Renal pelvis (tissue), 4 donors: ENCODE data around the gene DPH5. TPM values are rescaled to one million over a fixed set of nuclear protein-coding genes. Genes with fewer than 3 reads are reported as not detected.
"Not testable (repeated sequence)": the region's sequence is repeated elsewhere in the genome, so short reads cannot be mapped to it uniquely, and the experiment has no call there.

Source experiments
- DNase-seq: peaks from one replicate; pipeline ENCODE4 v3.0.0-alpha.2; 2013
- polyA plus RNA-seq, 3 donors: library from polyadenylated mRNA; unstranded; fragments of 120-200 nt; gene quantifications; one replicate each; pipeline ENCODE4 v1.2.1, GENCODE V29; 2013; ENCODE audit not compliant: insufficient read length in 3 of 3

DPH5 gene
- polyA plus RNA-seq, 3 donors = 53.4 to 62.9 (median 53.6) TPM

GRCh38 chr1:100995198-100995988, 30.2 kb downstream of the DPH5 start:
- peak; percentile 27 for DNase-seq

- no peak for DNase-seq
These were observed 36.1 kb downstream of the DPH5 start for GRCh38 chr1:100989306-100990077.

- DNase-seq = no peak
These were observed 37.5 kb downstream of the DPH5 start for GRCh38 chr1:100988121-100988520.

- DNase-seq = no peak
These were observed 42.8 kb downstream of the DPH5 start for GRCh38 chr1:100982793-100983192.

GRCh38 chr1:100979631-100980030, 46.0 kb downstream of the DPH5 start:
- DNase-seq = no peak

GRCh38 chr1:100976936-100977335, 48.6 kb downstream of the DPH5 start:
- DNase-seq = no peak

- no peak for DNase-seq
These were observed 53.4 kb downstream of the DPH5 start for GRCh38 chr1:100972185-100972584.

- DNase-seq = no peak
These were observed 54.6 kb downstream of the DPH5 start for GRCh38 chr1:100971021-100971420.

- DNase-seq = no peak
These were observed 56.3 kb downstream of the DPH5 start for GRCh38 chr1:100969327-100969726.

- no peak for DNase-seq
These were observed 57.0 kb downstream of the DPH5 start for GRCh38 chr1:100968621-100969020.

GRCh38 chr1:100960098-100960497, 65.5 kb downstream of the DPH5 start:
- DNase-seq = no peak

GRCh38 chr1:100959502-100960060, 66.0 kb downstream of the DPH5 start:
- DNase-seq = no peak

- DNase-seq = no peak
These were observed 70.3 kb downstream of the DPH5 start for GRCh38 chr1:100955322-100955721.

GRCh38 chr1:100953960-100954730, 71.4 kb downstream of the DPH5 start:
- no peak for DNase-seq

- DNase-seq = not testable (repeated sequence)
These were observed 72.6 kb downstream of the DPH5 start for GRCh38 chr1:100952970-100953369.

GRCh38 chr1:100952104-100952745, 73.4 kb downstream of the DPH5 start:
- DNase-seq = no peak

- DNase-seq = peak; percentile 69
These were observed 74.8 kb downstream of the DPH5 start for GRCh38 chr1:100950781-100951180.

- DNase-seq = no peak
These were observed 75.2 kb downstream of the DPH5 start for GRCh38 chr1:100950337-100950736.

- DNase-seq = peak; percentile 20
These were observed 75.9 kb downstream of the DPH5 start for GRCh38 chr1:100949515-100950158.

GRCh38 chr1:100948721-100949405, 76.7 kb downstream of the DPH5 start:
- not testable (repeated sequence) for DNase-seq
